HG02763 (cell line): Measurements from ENCODE around the gene PLXNB3.
A peak's percentile ranks its signal among the peaks of the same experiment; 100 is the strongest.
"Not testable (repeated sequence)": the region's sequence is repeated elsewhere in the genome, so short reads cannot be mapped to it uniquely, and the experiment has no call there.

Experiments used
- ATAC-seq: cut with Tn5 transposase; IDR thresholded peaks from one replicate; pipeline ENCODE4 v1.9.1; 2021; ENCODE audit warnings: mild to moderate bottlenecking, moderate library complexity; ENCODE audit not compliant: unreplicated experiment

Gene PLXNB3

DNA sequence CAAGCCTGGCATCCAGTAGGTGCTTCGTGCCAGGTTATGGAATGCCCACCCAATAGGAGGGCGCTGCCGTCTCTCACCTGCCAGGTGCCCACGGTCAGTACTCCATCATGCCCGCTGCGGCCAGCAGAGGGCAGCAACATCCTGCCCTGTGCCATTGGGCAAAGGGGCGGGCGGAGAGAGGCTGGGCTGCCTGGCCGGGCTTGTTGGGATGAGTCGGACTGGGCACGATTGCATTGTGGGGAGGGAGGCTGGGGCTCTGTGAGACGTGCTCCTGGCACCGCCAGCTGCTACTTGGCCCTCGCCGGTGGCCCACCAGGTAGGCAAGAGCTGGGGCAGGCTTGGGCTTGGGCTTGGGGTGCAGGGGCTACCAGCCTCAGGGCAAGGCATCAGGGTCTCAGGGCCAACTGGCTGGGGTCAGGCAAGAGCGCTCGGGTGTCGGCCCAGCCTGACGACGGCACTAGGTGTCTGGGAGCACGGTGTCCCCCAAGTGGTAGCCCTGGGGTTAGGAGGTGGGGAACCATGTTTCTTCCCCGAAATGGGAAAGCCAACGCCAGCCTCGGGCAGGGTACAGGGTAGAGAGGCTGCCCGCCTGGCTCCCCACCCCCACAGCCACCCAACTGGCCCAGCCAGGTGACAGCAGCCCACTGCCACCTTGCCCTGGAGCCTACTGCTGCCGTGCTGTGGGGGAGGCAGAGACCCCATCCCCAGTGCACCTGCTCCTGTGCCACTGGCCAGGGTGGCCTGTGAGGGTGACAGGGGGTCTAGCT is at the start of gene PLXNB3:
PLXNB3 (plus strand) TSS at position 261 of the 767 bp plus-strand sequence. CDS start 1,287 bp downstream, outside the sequence.
- peak; percentile 66 for ATAC-seq

DNA sequence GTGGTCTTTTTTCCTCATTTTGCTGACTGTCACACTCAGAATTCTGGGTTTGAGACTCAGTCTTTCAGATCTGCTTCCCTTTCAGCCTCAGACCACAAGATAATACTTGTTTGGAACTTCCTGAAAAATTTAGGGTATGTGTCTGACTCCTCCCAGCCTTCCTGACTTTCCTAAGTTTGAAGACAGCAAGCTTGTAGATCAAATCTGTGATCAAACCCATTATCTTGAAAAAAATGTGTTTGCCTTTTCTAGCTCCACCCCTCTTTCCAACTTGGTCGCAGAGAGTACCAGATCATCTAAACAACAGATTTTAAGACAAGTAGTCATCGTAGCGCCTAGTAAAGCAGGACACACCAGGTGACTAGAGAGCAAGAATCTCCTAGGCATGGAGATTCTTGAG is 49.8 kb upstream of the PLXNB3 start:
- ATAC-seq, result no peak

DNA sequence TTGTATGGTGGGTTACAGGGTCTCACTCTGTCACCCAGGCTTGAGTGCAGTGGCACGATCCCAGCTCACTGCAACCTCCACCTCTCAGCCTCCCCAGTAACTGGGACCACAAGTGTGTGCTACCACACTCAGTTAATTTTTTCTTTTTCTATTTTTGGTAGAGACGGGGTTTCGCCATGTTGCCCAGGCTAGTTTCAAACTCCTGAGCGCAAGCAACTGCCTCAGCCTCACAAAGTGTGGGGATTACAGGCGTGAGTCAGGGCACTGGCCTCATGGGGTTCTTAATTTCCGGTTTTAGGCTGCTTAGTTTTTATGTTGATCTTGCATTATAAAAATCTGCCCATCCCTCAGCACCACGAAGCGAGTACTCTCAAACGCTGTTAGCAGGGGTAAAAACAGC is 46.6 kb upstream of the PLXNB3 start:
- ATAC-seq, result no peak

DNA sequence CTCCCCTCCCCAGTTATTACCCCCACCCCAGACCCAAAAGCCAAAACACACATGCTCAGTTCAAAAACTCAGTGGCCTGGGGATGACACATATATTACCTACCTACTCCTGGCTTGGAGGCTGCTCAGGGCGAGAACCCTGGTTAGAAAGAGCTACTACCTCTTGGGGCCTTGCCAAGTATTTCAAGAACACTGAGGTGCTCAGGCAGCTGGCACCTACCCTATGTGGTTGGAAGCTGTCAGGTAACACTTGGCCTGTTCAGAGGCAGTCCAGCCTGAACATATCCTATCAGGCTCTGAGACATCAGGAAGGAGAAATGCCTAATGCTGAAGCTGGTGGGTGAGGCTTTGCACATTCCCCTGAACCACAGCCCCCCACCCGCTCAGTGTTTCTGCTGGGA is 44.8 kb upstream of the PLXNB3 start:
- no peak for ATAC-seq

DNA sequence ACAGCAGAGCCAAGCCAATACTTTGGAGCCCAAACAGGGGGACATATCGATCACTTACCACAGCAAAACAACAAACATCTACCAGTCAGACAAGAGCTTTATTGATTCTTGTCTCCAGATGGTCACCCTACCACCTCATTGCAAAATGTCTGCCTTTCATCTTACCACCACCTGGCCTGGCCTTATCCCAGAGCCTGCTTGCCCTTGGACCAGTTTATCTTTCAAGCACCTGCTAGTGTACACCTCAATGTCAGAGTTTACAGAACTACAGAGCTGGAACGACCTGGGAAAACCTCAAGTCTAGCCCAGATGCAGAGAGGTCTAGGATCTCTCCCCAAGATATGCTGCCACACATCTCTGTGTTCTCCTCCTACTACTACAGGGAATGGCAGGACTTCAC is 44.3 kb upstream of the PLXNB3 start:
- ATAC-seq, result no peak

DNA sequence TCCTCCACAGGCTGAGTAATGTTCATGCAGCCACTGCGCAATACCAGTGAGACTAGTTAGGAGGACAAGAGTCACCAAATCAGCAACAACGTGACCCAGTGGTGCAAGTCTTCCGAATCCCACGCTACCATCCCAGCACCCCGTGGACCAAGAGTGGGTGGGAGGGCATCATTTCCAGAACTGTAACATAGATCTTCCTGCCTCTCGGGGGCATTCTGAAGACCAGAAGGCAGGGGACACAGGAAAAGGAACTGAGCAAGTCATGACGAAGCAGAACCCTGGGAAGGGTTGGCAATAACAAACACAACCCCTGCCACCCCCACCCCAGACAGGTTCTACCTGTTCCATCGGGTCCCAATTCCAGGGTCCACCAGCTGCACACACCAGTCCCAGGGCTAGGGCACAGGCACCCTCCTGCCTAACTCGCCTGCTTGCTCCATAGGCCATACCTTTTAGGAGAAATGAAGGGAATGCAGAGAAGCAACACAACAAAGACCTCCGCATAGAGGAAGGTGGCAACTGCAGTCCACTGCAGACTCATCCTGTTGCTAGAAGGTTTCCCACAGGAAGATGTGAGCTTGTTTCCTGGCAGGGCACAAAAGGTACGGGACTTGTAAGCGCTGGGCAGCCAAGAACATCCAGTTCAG is 41.2 kb upstream of the PLXNB3 start:
- no peak for ATAC-seq

DNA sequence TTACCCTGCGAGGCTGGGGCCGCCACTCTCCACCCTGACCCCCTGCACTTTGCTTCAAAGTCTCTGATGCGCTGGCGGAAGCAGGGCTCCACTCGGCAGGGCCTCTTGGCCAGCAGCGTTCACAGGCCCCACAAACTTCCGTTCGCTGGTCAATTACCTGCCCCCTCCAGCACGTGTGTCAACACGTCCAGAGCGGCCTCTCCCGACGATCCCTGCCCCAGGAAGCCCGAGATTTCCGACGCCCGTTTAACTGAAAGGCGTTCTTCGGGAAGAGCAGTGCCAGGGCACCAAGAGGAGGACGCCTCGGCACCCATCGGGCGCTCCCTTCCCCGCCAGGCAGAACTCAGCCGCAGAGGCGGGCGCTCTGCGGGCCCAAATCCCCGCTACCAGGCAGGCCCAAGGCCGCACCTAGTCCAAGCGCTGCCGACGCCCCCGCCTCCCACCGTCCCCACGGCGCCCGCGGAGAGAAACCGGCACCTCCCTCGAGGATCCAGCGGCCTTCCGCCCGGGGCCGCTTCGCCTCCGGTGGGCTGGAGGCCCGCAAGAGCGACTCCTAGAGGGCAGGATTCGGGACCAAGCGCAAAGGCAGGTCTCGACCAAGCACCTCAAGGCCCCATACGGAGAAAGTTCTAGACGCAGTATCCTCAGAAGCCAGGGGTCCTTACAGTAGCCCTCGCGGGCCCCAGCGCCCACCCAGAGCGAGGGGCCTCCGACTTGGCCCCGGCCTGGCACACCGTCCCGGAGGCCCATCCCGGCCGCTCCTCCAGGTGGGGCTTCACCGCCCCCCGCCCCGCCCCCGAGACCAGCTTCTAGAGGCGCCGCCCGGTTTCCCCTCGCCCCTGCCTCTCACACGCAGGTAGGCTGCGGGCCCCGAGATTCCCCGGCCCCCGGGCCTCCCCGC is 40.4 kb upstream of the PLXNB3 start:
- peak; percentile 27 for ATAC-seq

DNA sequence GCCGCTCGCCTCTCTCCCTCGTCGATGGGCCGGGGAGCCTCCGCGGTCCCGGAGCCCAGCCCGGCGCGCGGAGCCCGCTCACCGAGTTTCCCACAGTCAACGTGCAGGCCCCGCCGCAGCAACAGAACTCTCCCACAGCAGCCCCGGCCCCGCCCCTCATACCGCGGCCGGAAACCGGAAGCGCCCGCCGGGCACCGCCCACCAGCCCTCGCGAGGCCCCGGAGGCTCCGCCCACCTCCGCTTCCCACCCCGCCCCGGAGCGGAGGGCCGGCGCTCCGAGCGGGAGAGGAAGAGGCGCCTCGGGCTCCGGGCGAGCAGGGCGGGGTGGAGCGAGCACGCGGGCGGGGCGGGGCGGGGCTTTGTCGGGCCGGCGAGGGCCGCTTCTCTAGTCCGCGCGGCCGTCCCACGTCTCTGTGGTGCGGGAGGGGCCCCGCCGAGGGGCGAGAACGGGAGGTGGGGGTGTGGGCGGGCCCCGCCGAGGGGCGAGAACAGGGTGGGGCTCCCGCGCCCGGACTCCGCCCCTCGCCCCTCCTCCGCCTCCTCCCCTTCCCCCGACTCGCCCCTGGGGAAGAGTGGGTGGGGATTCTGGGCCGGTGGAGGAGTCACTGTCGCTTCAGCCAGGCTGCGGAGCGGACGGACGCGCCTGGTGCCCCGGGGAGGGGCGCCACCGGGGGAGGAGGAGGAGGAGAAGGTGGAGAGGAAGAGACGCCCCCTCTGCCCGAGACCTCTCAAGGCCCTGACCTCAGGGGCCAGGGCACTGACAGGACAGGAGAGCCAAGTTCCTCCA is 39.6 kb upstream of the PLXNB3 start, which contains the start of the genes ABCD1 and BCAP31:
ABCD1 (plus strand) TSS at position 605 of the 787 bp plus-strand sequence. CDS start 411 bp downstream, outside the sequence.
BCAP31 (minus strand) TSS at position 136 of the 787 bp plus-strand sequence. CDS start 1,143 bp downstream, outside the sequence.
- ATAC-seq, result peak; percentile 59

DNA sequence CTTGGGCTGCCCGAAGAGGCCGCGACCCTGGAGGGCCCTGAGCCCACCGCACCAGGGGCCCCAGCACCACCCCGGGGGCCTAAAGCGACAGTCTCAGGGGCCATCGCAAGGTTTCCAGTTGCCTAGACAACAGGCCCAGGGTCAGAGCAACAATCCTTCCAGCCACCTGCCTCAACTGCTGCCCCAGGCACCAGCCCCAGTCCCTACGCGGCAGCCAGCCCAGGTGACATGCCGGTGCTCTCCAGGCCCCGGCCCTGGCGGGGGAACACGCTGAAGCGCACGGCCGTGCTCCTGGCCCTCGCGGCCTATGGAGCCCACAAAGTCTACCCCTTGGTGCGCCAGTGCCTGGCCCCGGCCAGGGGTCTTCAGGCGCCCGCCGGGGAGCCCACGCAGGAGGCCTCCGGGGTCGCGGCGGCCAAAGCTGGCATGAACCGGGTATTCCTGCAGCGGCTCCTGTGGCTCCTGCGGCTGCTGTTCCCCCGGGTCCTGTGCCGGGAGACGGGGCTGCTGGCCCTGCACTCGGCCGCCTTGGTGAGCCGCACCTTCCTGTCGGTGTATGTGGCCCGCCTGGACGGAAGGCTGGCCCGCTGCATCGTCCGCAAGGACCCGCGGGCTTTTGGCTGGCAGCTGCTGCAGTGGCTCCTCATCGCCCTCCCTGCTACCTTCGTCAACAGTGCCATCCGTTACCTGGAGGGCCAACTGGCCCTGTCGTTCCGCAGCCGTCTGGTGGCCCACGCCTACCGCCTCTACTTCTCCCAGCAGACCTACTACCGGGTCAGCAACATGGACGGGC is 38.8 kb upstream of the PLXNB3 start:
- ATAC-seq, result no peak

GRCh38 chrX:153725832-153726285 is 38.2 kb upstream of the PLXNB3 start:
- no peak for ATAC-seq

GRCh38 chrX:153726286-153727122 is 37.5 kb upstream of the PLXNB3 start:
- ATAC-seq, result peak; percentile 33

- ATAC-seq, result no peak
Measured at GRCh38 chrX:153727123-153727931, 36.7 kb upstream of the PLXNB3 start.

DNA sequence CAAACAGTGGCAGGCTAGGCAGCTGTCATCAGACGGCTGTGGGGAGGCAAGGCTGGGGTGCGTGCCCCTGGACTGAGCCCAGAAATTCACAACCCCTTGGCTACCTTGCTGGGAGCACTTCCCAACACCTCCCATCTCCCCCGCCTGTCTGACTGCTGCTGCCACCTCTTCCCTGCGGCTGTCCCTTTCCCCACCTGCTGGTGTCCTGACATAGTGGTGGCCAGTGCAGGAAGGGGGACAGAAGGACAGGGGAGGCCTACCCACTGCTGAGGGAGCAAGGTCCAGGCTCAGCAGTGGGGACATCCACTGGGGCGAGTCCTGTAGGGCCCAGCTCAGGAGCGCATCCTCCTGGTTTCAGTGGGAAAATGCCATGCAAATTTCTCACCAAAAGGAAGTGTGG is 36.0 kb upstream of the PLXNB3 start:
- no peak for ATAC-seq

DNA sequence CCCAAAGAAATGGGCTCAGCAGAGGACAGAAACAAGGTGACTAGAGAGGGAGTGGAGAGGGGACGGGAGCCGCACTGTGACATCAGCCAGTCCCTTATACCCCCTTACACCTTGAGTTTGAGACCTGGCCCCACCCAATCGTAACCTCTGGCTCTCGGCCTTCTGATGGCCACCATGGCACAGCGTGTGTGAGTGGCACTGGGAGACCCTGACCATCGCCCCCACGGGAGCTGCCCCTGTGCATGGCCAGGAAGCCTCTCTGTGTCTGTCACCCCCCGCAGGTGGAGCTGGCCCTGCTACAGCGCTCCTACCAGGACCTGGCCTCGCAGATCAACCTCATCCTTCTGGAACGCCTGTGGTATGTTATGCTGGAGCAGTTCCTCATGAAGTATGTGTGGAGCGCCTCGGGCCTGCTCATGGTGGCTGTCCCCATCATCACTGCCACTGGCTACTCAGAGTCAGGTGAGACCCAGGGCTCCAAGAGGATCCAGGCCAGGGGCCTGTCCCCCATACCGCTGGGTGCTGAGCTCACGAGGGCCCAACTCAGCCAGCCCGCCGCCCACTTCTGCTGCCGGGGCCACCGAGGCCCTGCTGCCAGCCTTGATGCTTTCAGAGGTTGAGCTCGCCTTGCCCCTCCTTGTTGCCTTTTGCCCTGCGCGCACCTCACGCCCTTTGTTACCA is 35.0 kb upstream of the PLXNB3 start:
- ATAC-seq, result no peak

GRCh38 chrX:153730115-153730514 is 33.9 kb upstream of the PLXNB3 start:
- ATAC-seq, result not testable (repeated sequence)

GRCh38 chrX:153731117-153731844 is 32.8 kb upstream of the PLXNB3 start:
- ATAC-seq, result no peak

- no peak for ATAC-seq
Measured at GRCh38 chrX:153731845-153732215, 32.2 kb upstream of the PLXNB3 start.
